OCI-LY7 (cell line): Measurements from ENCODE around the gene METTL22. TPM values are rescaled to one million over a fixed set of nuclear protein-coding genes. Genes with fewer than 3 reads are reported as not detected.

ENCODE experiments used
- BruUV-seq: library from RNA; stranded (reverse); fragments of 400-500 nt; replicated peaks from 2 replicates; lab custom pipeline; 2021; lab: Mats Ljungman, UMichigan
- CTCF ChIA-PET: fragments of 300-600 bp; sonication (Branson Sonifier 250); formaldehyde crosslinking; loops from one replicate; lab custom pipeline; 2022; ENCODE audit warnings: antibody characterized with exemption; ENCODE audit not compliant: unreplicated experiment; lab: Charles Lee
- POLR2A ChIA-PET: fragments of 300-600 bp; sonication (Branson Sonifier 250); formaldehyde crosslinking; loops from one replicate; lab custom pipeline; 2022; ENCODE audit warnings: antibody characterized with exemption; lab: Charles Lee
- DNase-seq: peaks from one replicate; pipeline ENCODE4 v3.0.0-alpha.2; 2015; ENCODE audit warnings: low spot score
- H2AFZ ChIP-seq: fragments of 200-600 bp; sonication (generic), shearing (Covaris generic); 2 replicates; pipeline ENCODE4 v1.6.1; 2014; ENCODE audit warnings: mild to moderate bottlenecking, antibody characterized with exemption, low read length, moderate library complexity
- H3K27ac ChIP-seq: fragments of 200-600 bp; sonication (generic); 2 replicates; pipeline ENCODE4 v1.5.1; 2014; ENCODE audit warnings: mixed run types, low read depth, mild to moderate bottlenecking, moderate library complexity, low read length, inconsistent platforms; ENCODE audit not compliant: poor library complexity, severe bottlenecking
- H3K36me3 ChIP-seq: fragments of 200-600 bp; sonication (generic); 2 replicates; pipeline ENCODE4 v1.6.1; 2014; ENCODE audit warnings: mild to moderate bottlenecking, antibody characterized with exemption, low read length, moderate library complexity, mixed read lengths; ENCODE audit not compliant: insufficient read depth
- H3K4me1 ChIP-seq: fragments of 200-600 bp; sonication (generic); 2 replicates; pipeline ENCODE4 v1.5.1; 2014; ENCODE audit warnings: mild to moderate bottlenecking, low read length; ENCODE audit not compliant: insufficient read depth, poor library complexity, severe bottlenecking
- H3K4me2 ChIP-seq: fragments of 200-600 bp; sonication (generic); 2 replicates; pipeline ENCODE4 v1.6.1; 2014; ENCODE audit warnings: mild to moderate bottlenecking, low read length
- H3K4me3 ChIP-seq: fragments of 200-600 bp; sonication (generic); 2 replicates; pipeline ENCODE4 v1.5.1; 2014; ENCODE audit warnings: mild to moderate bottlenecking, low read depth, low read length; ENCODE audit not compliant: poor library complexity, severe bottlenecking
- H3K79me2 ChIP-seq: fragments of 200-600 bp; sonication (generic); 2 replicates; pipeline ENCODE4 v1.6.1; 2016; ENCODE audit warnings: low read depth, mild to moderate bottlenecking, low read length, moderate library complexity, mixed read lengths; ENCODE audit not compliant: insufficient read depth
- H3K9me2 ChIP-seq: fragments of 200-600 bp; sonication (generic); 2 replicates; pipeline ENCODE4 v1.6.1; 2016; ENCODE audit warnings: mild to moderate bottlenecking, low read length, mixed read lengths; ENCODE audit not compliant: insufficient read depth
- H3K9me3 ChIP-seq: fragments of 200-600 bp; sonication (generic); 2 replicates; pipeline ENCODE4 v1.6.1; 2014; ENCODE audit warnings: mild to moderate bottlenecking, mixed run types, low read length, mixed read lengths
- H4K20me1 ChIP-seq: fragments of 200-600 bp; sonication (generic); 2 replicates; pipeline ENCODE4 v1.6.1; 2014; ENCODE audit warnings: mild to moderate bottlenecking, antibody characterized with exemption, low read length, moderate library complexity, mixed read lengths; ENCODE audit not compliant: insufficient read depth
- CTCF ChIP-seq: fragments of 200-600 bp; sonication (generic); conservative IDR thresholded peaks from 2 replicates; pipeline ENCODE4 v1.5.1; 2014; ENCODE audit warnings: mild to moderate bottlenecking, antibody characterized with exemption, low read length, moderate library complexity, mixed read lengths
- EZH2phosphoT487 ChIP-seq: fragments of 200-600 bp; sonication (generic); IDR thresholded peaks from 2 replicates; pipeline ENCODE4 v1.6.1; 2018; ENCODE audit warnings: low read depth, borderline replicate concordance, mild to moderate bottlenecking, mixed run types, antibody characterized with exemption, low read length, moderate library complexity, mixed read lengths
- intact Hi-C: fragments of 100-400 bp; cut with micrococcal nuclease; formaldehyde crosslinking; loops from one replicate; pipeline ENCODE4 v1.10.0; 2022; ENCODE audit not compliant: unreplicated experiment
- total RNA-seq, 2 experiments: library from RNA; depleted of rRNA in 1 of 2; stranded (reverse); fragments of >200 nt in 1 of 2; shearing (Covaris generic) in 1 of 2; gene quantifications; 2 replicates each; pipeline ENCODE4 v1.2.3, GENCODE V29; 2014 to 2022

Gene METTL22
- total RNA-seq, 2 experiments from 2014 or later: 22.4 to 55.0 TPM

- no peak overlapping the region for H3K27ac ChIP-seq
- no peak for TF ChIP-seq CTCF
- TF ChIP-seq EZH2phosphoT487: no peak
- DNase-seq: no peak
- no peaks in the 10 kb centered on the region for H3K9me2 ChIP-seq
- peaks cover 91% of the 10 kb centered on the region for H3K36me3 ChIP-seq
- ChIA-PET POLR2A (no interaction called here), CTCF (no interaction called here)
- no TSS peak for BruUV-seq
- H3K79me2 ChIP-seq: no peaks in the 10 kb centered on the region
- intact Hi-C loops: no loop called here
- H2AFZ ChIP-seq: no peak overlapping the region
- H4K20me1 ChIP-seq: no peaks in the 10 kb centered on the region
- H3K4me2 ChIP-seq: no peak overlapping the region
- no peaks in the 10 kb centered on the region for H3K9me3 ChIP-seq
- H3K4me3 ChIP-seq: no peak overlapping the region
- no peaks in the 10 kb centered on the region for H3K4me1 ChIP-seq
Observed at GRCh38 chr16:8630255-8630953, 8.9 kb downstream of the METTL22 start.

DNA sequence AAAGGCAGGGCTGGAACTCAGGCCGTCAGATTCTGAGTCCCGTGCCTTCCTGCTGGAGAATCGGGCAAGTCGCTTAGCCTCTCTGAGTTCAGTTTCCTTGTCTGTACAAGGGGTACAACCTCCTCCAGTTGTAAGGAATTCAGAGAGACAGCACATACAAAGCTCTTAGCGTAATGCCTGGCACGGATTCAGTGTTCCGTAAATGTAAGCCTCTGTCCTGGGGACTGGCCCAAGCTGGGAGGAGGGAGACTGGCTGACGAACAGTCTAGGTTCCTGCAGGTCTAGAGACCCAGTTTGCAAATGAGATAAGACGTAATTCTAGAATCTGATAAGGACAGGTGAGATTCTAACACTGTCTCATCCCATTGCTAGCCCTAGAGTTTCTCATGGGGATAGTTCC, 9.9 kb downstream of the METTL22 start:
- Histone ChIP-seq H3K4me1 (no peaks in the 10 kb centered on the region), H4K20me1 (no peaks in the 10 kb centered on the region), H3K4me2 (no peak overlapping the region), H3K4me3 (no peak overlapping the region), H3K9me3 (no peaks in the 10 kb centered on the region), H3K9me2 (no peaks in the 10 kb centered on the region), H3K36me3 (peaks cover 89% of the 10 kb centered on the region), H3K79me2 (no peaks in the 10 kb centered on the region), H3K27ac (no peak overlapping the region), H2AFZ (no peak overlapping the region)
- DNase-seq: no peak
- intact Hi-C loops: no loop called here
- ChIA-PET POLR2A (no interaction called here), CTCF (no interaction called here)
- no TSS peak for BruUV-seq
- no peak for TF ChIP-seq EZH2phosphoT487
- no peak for TF ChIP-seq CTCF

GRCh38 chr16:8631818-8632465, 10.4 kb downstream of the METTL22 start:
- intact Hi-C loops: no loop called here
- no peaks in the 10 kb centered on the region for H3K4me1 ChIP-seq
- CTCF ChIA-PET: no interaction called here
- no peak overlapping the region for H3K4me3 ChIP-seq
- H3K36me3 ChIP-seq: peaks cover 91% of the 10 kb centered on the region
- H3K9me3 ChIP-seq: no peaks in the 10 kb centered on the region
- H3K79me2 ChIP-seq: no peaks in the 10 kb centered on the region
- BruUV-seq: no TSS peak
- TF ChIP-seq EZH2phosphoT487: no peak
- TF ChIP-seq CTCF: no peak
- no peaks in the 10 kb centered on the region for H4K20me1 ChIP-seq
- DNase-seq: no peak
- no peak overlapping the region for H3K27ac ChIP-seq
- no peaks in the 10 kb centered on the region for H3K9me2 ChIP-seq
- no peak overlapping the region for H2AFZ ChIP-seq
- POLR2A ChIA-PET: no interaction called here
- H3K4me2 ChIP-seq: no peak overlapping the region
